Head of caudate nucleus (tissue), 42 donors: ENCODE measurements around the gene LELP1.

ENCODE experiments used
- DNase-seq, 42 donors: peaks; one replicate each; pipeline versions ENCODE4 v3.0.0 to v3.0.0-alpha.2; 2020 to 2021; ENCODE audit warnings: mixed read lengths in 7 of 42
- intact Hi-C: fragments of 100-400 bp; cut with DNase I; formaldehyde crosslinking; loops from one replicate; pipeline ENCODE4 v1.15.0; 2022

Gene LELP1

GRCh38 chr1:153253693-153254092 lies 50.5 kb downstream of the LELP1 start:
- intact Hi-C loops: no loop called here
- DNase-seq: no peak
